Measurements from ENCODE around the gene COL12A1. TPM values are rescaled to one million over a fixed set of nuclear protein-coding genes. Genes with fewer than 3 reads are reported as not detected.

Gene COL12A1
- total RNA-seq, 2 experiments from 2014 or later: not detected

- TF ChIP-seq CTCF (conservative IDR thresholded peaks at IDR 0.05; ENCODE audit: low read length) (no peak), EZH2phosphoT487 (IDR thresholded peaks at IDR 0.05; ENCODE audit: borderline replicate concordance, low read depth, low read length) (no peak)
- CTCF ChIA-PET (ENCODE audit: unreplicated experiment): no interaction called here
- Histone ChIP-seq H3K36me3 (ENCODE audit: insufficient read depth, low read length) (no peaks in the 10 kb centered on the region), H3K4me3 (ENCODE audit: low read depth, low read length, poor library complexity, severe bottlenecking) (no peak overlapping the region), H3K4me2 (ENCODE audit: low read length) (no peak overlapping the region), H4K20me1 (ENCODE audit: insufficient read depth, low read length) (no peaks in the 10 kb centered on the region), H3K9me2 (ENCODE audit: insufficient read depth, low read length) (no peaks in the 10 kb centered on the region), H3K79me2 (ENCODE audit: insufficient read depth, low read depth, low read length) (no peaks in the 10 kb centered on the region), H3K27ac (ENCODE audit: low read depth, low read length, poor library complexity, severe bottlenecking) (no peak overlapping the region), H3K9me3 (ENCODE audit: low read length) (no peaks in the 10 kb centered on the region), H2AFZ (ENCODE audit: low read length) (no peak overlapping the region), H3K4me1 (ENCODE audit: insufficient read depth, low read length, poor library complexity, severe bottlenecking) (no peaks in the 10 kb centered on the region)
- POLR2A ChIA-PET: no interaction called here
- DNase-seq (ENCODE audit: low spot score): no peak
- BruUV-seq (replicated peaks): no TSS peak
- intact Hi-C loops (cut with micrococcal nuclease; ENCODE audit: unreplicated experiment): no loop called here
Observed at GRCh38 chr6:75117701-75118100, 88.2 kb downstream of the COL12A1 start.

DNA sequence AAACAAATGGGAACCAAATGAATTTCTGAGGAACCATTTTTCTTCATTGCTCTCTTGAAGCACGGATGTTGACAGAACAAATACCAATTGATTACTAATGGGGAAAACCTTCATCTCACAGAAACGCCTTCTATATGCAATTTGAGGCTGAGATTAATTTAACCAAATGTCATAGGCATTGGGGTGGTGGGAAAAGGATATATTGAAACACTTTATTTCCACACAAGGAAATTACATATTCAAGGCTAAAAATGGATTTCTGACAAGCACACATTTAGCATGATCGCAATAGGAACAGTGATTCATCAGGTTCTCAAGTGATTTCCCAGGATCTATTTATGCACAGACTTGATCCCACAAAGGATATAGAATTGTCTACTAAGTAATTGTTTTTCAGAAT, 88.9 kb downstream of the COL12A1 start:
- no peak for DNase-seq (ENCODE audit: low spot score)
- Histone ChIP-seq H3K79me2 (ENCODE audit: insufficient read depth, low read depth, low read length) (no peaks in the 10 kb centered on the region), H3K9me3 (ENCODE audit: low read length) (no peaks in the 10 kb centered on the region), H3K4me3 (ENCODE audit: low read depth, low read length, poor library complexity, severe bottlenecking) (no peak overlapping the region), H4K20me1 (ENCODE audit: insufficient read depth, low read length) (no peaks in the 10 kb centered on the region), H2AFZ (ENCODE audit: low read length) (no peak overlapping the region), H3K36me3 (ENCODE audit: insufficient read depth, low read length) (no peaks in the 10 kb centered on the region), H3K27ac (ENCODE audit: low read depth, low read length, poor library complexity, severe bottlenecking) (no peak overlapping the region), H3K4me2 (ENCODE audit: low read length) (no peak overlapping the region), H3K4me1 (ENCODE audit: insufficient read depth, low read length, poor library complexity, severe bottlenecking) (no peaks in the 10 kb centered on the region), H3K9me2 (ENCODE audit: insufficient read depth, low read length) (no peaks in the 10 kb centered on the region)
- ChIA-PET POLR2A (no interaction called here), CTCF (ENCODE audit: unreplicated experiment) (no interaction called here)
- no peak for TF ChIP-seq CTCF (conservative IDR thresholded peaks at IDR 0.05; ENCODE audit: low read length)
- no peak for TF ChIP-seq EZH2phosphoT487 (IDR thresholded peaks at IDR 0.05; ENCODE audit: borderline replicate concordance, low read depth, low read length)
- no TSS peak for BruUV-seq (replicated peaks)
- intact Hi-C loops (cut with micrococcal nuclease; ENCODE audit: unreplicated experiment): no loop called here

DNA sequence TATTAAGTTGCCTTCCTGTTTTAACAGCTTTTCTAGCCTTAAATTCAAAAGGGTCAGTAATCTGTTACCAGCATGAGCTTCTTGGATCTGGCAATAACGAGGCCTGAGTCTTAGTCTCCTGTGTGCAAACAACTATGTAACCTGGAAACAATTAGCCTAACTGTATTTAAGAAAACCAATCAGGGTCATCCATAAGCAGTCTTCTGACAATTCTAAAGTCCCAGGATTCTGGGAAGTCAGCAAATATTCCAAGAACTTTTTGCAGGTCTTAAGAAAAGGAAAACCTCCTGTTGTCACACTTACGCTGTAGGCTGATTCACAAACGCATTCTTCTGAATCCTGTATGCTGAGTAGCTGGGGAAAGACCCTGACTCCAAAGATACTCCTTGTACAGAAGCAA, 90.4 kb downstream of the COL12A1 start:
- POLR2A ChIA-PET: interaction anchor here (1.6 kb wide), 1 partner anchor 10 kb away, joined by 5 read pairs; no protein-coding TSS in a partner anchor
- no peaks in the 10 kb centered on the region for H3K4me1 ChIP-seq (ENCODE audit: insufficient read depth, low read length, poor library complexity, severe bottlenecking)
- no peak overlapping the region for H3K4me3 ChIP-seq (ENCODE audit: low read depth, low read length, poor library complexity, severe bottlenecking)
- BruUV-seq (replicated peaks): no TSS peak
- no peaks in the 10 kb centered on the region for H3K79me2 ChIP-seq (ENCODE audit: insufficient read depth, low read depth, low read length)
- CTCF ChIA-PET (ENCODE audit: unreplicated experiment): no interaction called here
- intact Hi-C loops (cut with micrococcal nuclease; ENCODE audit: unreplicated experiment): no loop called here
- H2AFZ ChIP-seq (ENCODE audit: low read length): no peak overlapping the region
- no peaks in the 10 kb centered on the region for H3K9me3 ChIP-seq (ENCODE audit: low read length)
- H3K9me2 ChIP-seq (ENCODE audit: insufficient read depth, low read length): no peaks in the 10 kb centered on the region
- H3K4me2 ChIP-seq (ENCODE audit: low read length): no peak overlapping the region
- no peaks in the 10 kb centered on the region for H3K36me3 ChIP-seq (ENCODE audit: insufficient read depth, low read length)
- H3K27ac ChIP-seq (ENCODE audit: low read depth, low read length, poor library complexity, severe bottlenecking): no peak overlapping the region
- TF ChIP-seq CTCF (conservative IDR thresholded peaks at IDR 0.05; ENCODE audit: low read length) (no peak), EZH2phosphoT487 (IDR thresholded peaks at IDR 0.05; ENCODE audit: borderline replicate concordance, low read depth, low read length) (no peak)
- no peaks in the 10 kb centered on the region for H4K20me1 ChIP-seq (ENCODE audit: insufficient read depth, low read length)
- DNase-seq (ENCODE audit: low spot score): no peak
